Measurements from ENCODE around the gene RBFOX1.

The RBFOX1 gene

DNA sequence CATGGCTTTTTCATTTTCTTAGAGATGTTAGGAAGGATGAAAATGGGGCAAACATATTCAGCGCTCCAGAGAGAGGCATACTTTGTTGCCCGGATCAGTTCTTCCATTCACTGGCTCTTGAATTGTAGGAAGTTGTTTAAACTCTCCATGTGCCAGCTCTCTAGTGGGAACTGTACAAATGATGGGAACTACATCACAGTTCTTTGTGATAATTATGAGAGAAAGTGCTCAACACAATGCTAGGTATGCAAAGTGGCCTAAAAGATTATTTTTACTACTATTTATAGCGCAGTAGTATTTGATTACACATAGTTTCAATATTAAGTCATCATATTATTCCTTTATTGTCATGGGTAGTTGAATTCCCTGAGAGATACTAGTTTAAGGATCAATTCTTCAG lies 268.5 kb downstream of the RBFOX1 start:
- no peak overlapping the region for H3K27ac ChIP-seq (replicated peaks; ENCODE audit: low read length)
- no CpG with 5 or more reads among the region's 3 CpGs for WGBS, 2 donors (ENCODE audit: extremely low coverage in 2 of 2, insufficient read length in 2 of 2, insufficient replicate concordance in 1 of 2)
- no peak overlapping the region for H2BK12ac ChIP-seq (ENCODE audit: low read length)

DNA sequence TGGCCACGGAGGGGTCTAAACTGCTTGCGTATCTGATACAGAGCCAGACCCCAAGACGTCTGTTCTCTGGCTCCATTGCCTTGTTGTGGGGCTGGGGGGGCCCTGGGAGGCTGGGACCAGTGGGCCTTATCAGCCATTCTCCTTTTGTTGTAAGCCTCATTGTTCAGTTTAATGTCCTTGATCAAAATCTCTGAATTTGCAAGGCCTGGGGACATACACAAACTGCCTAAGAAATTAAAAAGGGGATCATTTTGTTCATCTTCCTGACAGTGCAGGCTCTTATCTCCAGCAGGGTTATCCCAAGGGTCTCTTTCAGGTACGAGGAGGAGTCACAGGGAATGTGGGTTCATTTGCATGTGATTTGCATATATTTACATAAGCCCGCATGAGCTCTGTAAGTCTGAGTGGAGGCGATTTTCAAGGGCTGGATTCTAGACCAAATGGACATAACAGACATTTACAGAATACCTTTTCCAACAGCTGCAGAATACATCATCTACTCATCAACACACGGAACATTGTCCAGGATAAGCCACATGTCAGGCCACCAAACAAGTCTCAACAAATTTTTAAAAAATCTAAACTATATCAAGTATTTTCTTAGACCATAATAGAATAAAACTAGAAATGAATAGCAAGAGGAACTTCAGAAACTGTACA lies 269.8 kb downstream of the RBFOX1 start:
- no peaks in the 10 kb centered on the region for H3K9me3 ChIP-seq (replicated peaks in 1 of 2; ENCODE audit: control insufficient read depth in 2 of 2, insufficient read depth in 1 of 2, low read depth in 1 of 2, low read length in 2 of 2)
- no peaks in the 10 kb centered on the region for H3K79me1 ChIP-seq (ENCODE audit: low read depth, low read length)
- H4K8ac ChIP-seq (ENCODE audit: low read depth, low read length) = no peak overlapping the region
- no CpG with 5 or more reads among the region's 7 CpGs for WGBS, 2 donors (ENCODE audit: extremely low coverage in 2 of 2, insufficient read length in 2 of 2, insufficient replicate concordance in 1 of 2)
- H3K18ac ChIP-seq (ENCODE audit: low read length) = no peak overlapping the region
- H2BK5ac ChIP-seq (ENCODE audit: low read length) = no peak overlapping the region
- H3K27me3 ChIP-seq (ENCODE audit: control insufficient read depth in 3 of 3, insufficient read depth in 3 of 3, low read depth in 1 of 3, low read length in 3 of 3) = no peaks in the 10 kb centered on the region
- no peak overlapping the region for H4K91ac ChIP-seq (ENCODE audit: low read depth, low read length, poor library complexity)
- H3K14ac ChIP-seq (ENCODE audit: low read length) = peak overlapping the region; percentile 38
- no peak overlapping the region for H3K4ac ChIP-seq (ENCODE audit: low read length)
- H3K4me2 ChIP-seq (ENCODE audit: insufficient read depth, low read length, poor library complexity, severe bottlenecking) = no peak overlapping the region
- no peak overlapping the region for H3K27ac ChIP-seq (replicated peaks; ENCODE audit: low read length)
- H2AK5ac ChIP-seq (ENCODE audit: low read depth, low read length) = no peak overlapping the region
- no peak overlapping the region for H3K23ac ChIP-seq (ENCODE audit: low read depth, low read length, poor library complexity)
- no peaks in the 10 kb centered on the region for H3K36me3 ChIP-seq (replicated peaks in 1 of 2; ENCODE audit: control insufficient read depth in 2 of 2, insufficient read depth in 2 of 2, low read length in 2 of 2)
- H2BK12ac ChIP-seq (ENCODE audit: low read length) = no peak overlapping the region
- H2AFZ ChIP-seq (ENCODE audit: low read length) = no peak overlapping the region
- H3K4me1 ChIP-seq (ENCODE audit: control insufficient read depth in 2 of 2, insufficient read depth in 1 of 2, low read depth in 1 of 2, low read length in 2 of 2) = no peaks in the 10 kb centered on the region
- H2BK15ac ChIP-seq (ENCODE audit: low read length) = no peak overlapping the region
- H2BK120ac ChIP-seq (ENCODE audit: low read depth, low read length) = no peak overlapping the region
- H3K4me3 ChIP-seq (ENCODE audit: low read length in 2 of 2) = no peak overlapping the region
- no peak overlapping the region for H3K9ac ChIP-seq (ENCODE audit: low read depth, low read length, poor library complexity)
- DNase-seq (ENCODE audit: low spot score) = no peak

More for the DNA sequence above, 268.5 kb downstream of the RBFOX1 start:
- Histone ChIP-seq H2BK5ac (ENCODE audit: low read length) (no peak overlapping the region), H2AK5ac (ENCODE audit: low read depth, low read length) (no peak overlapping the region), H3K18ac (ENCODE audit: low read length) (no peak overlapping the region), H3K4me1 (ENCODE audit: control insufficient read depth in 2 of 2, insufficient read depth in 1 of 2, low read depth in 1 of 2, low read length in 2 of 2) (peaks cover 0 to 1% of the 10 kb centered on the region in 2 donors), H4K8ac (ENCODE audit: low read depth, low read length) (no peak overlapping the region), H3K4ac (ENCODE audit: low read length) (no peak overlapping the region), H4K91ac (ENCODE audit: low read depth, low read length, poor library complexity) (no peak overlapping the region), H2BK15ac (ENCODE audit: low read length) (no peak overlapping the region), H2AFZ (ENCODE audit: low read length) (no peak overlapping the region), H3K23ac (ENCODE audit: low read depth, low read length, poor library complexity) (no peak overlapping the region), H3K4me3 (ENCODE audit: low read length in 2 of 2) (no peak overlapping the region), H3K79me1 (ENCODE audit: low read depth, low read length) (no peaks in the 10 kb centered on the region), H3K9me3 (replicated peaks in 1 of 2; ENCODE audit: control insufficient read depth in 2 of 2, insufficient read depth in 1 of 2, low read depth in 1 of 2, low read length in 2 of 2) (no peaks in the 10 kb centered on the region), H3K9ac (ENCODE audit: low read depth, low read length, poor library complexity) (no peak overlapping the region), H3K36me3 (replicated peaks in 1 of 2; ENCODE audit: control insufficient read depth in 2 of 2, insufficient read depth in 2 of 2, low read length in 2 of 2) (no peaks in the 10 kb centered on the region), H3K14ac (ENCODE audit: low read length) (no peak overlapping the region), H3K27me3 (ENCODE audit: control insufficient read depth in 3 of 3, insufficient read depth in 3 of 3, low read depth in 1 of 3, low read length in 3 of 3) (no peaks in the 10 kb centered on the region), H3K4me2 (ENCODE audit: insufficient read depth, low read length, poor library complexity, severe bottlenecking) (no peak overlapping the region), H2BK120ac (ENCODE audit: low read depth, low read length) (no peak overlapping the region)
- DNase-seq (ENCODE audit: low spot score) = no peak

DNA sequence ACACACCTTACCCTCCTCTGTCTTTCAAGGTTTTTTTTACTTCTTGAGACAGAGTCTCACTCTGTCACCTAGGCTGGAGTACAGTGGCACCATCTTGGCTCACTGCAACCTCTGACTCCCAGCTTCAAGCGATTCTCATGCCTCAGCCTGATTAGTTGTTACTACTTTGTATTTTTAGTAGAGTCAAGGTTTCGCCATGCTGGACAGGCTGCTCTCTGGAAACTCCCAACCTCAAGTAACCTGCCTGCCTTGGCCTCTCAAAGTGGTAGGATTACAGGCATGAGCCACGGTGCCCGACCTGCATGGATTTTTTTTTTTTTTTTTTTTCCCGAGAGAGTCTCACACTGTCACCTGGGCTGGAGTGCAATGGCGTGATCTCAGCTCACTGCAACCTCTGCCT lies 273.2 kb downstream of the RBFOX1 start:
- Histone ChIP-seq H3K23ac (ENCODE audit: low read depth, low read length, poor library complexity) (no peak overlapping the region), H3K79me1 (ENCODE audit: low read depth, low read length) (no peaks in the 10 kb centered on the region), H3K4ac (ENCODE audit: low read length) (no peak overlapping the region), H3K18ac (ENCODE audit: low read length) (no peak overlapping the region), H3K4me1 (ENCODE audit: control insufficient read depth in 2 of 2, insufficient read depth in 1 of 2, low read depth in 1 of 2, low read length in 2 of 2) (no peaks in the 10 kb centered on the region), H3K4me3 (ENCODE audit: low read length in 2 of 2) (no peak overlapping the region), H2BK5ac (ENCODE audit: low read length) (no peak overlapping the region), H2BK12ac (ENCODE audit: low read length) (no peak overlapping the region), H2BK15ac (ENCODE audit: low read length) (no peak overlapping the region), H2AK5ac (ENCODE audit: low read depth, low read length) (no peak overlapping the region), H3K9ac (ENCODE audit: low read depth, low read length, poor library complexity) (no peak overlapping the region), H2BK120ac (ENCODE audit: low read depth, low read length) (no peak overlapping the region), H3K14ac (ENCODE audit: low read length) (no peak overlapping the region), H4K8ac (ENCODE audit: low read depth, low read length) (no peak overlapping the region), H4K91ac (ENCODE audit: low read depth, low read length, poor library complexity) (no peak overlapping the region), H3K27me3 (ENCODE audit: control insufficient read depth in 3 of 3, insufficient read depth in 3 of 3, low read depth in 1 of 3, low read length in 3 of 3) (no peaks in the 10 kb centered on the region), H2AFZ (ENCODE audit: low read length) (no peak overlapping the region), H3K9me3 (replicated peaks in 1 of 2; ENCODE audit: control insufficient read depth in 2 of 2, insufficient read depth in 1 of 2, low read depth in 1 of 2, low read length in 2 of 2) (no peaks in the 10 kb centered on the region), H3K4me2 (ENCODE audit: insufficient read depth, low read length, poor library complexity, severe bottlenecking) (no peak overlapping the region), H3K36me3 (replicated peaks in 1 of 2; ENCODE audit: control insufficient read depth in 2 of 2, insufficient read depth in 2 of 2, low read length in 2 of 2) (no peaks in the 10 kb centered on the region), H3K27ac (replicated peaks; ENCODE audit: low read length) (no peak overlapping the region)
- DNase-seq (ENCODE audit: low spot score) = no peak
- WGBS, 2 donors (ENCODE audit: extremely low coverage in 2 of 2, insufficient read length in 2 of 2, insufficient replicate concordance in 1 of 2) = no CpG with 5 or more reads among the region's 6 CpGs

DNA sequence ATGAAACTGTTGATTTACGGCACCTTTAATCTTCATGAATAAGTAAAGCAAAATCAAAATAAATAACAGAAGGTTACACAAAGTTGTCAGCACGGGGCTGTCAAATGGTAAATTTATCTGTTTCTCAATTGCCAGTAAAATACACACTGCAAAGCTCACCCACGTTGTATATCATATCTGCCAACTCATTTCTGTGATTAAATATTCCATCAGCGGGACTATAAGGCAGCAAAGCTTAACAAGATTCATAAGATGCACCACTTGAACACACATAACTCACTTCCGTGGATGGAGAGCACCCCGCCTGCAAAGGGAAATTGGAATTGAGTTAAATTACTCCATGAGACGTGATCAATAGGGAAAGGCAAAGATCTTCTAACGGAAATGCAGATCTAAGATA lies 280.0 kb downstream of the RBFOX1 start:
- DNase-seq (ENCODE audit: low spot score) = no peak
- H2AFZ ChIP-seq (ENCODE audit: low read length) = no peak overlapping the region
- no peaks in the 10 kb centered on the region for H3K36me3 ChIP-seq (replicated peaks in 1 of 2; ENCODE audit: control insufficient read depth in 2 of 2, insufficient read depth in 2 of 2, low read length in 2 of 2)
- no peak overlapping the region for H2BK15ac ChIP-seq (ENCODE audit: low read length)
- no peak overlapping the region for H3K9ac ChIP-seq (ENCODE audit: low read depth, low read length, poor library complexity)
- H2BK12ac ChIP-seq (ENCODE audit: low read length) = no peak overlapping the region
- H3K27ac ChIP-seq (replicated peaks; ENCODE audit: low read length) = no peak overlapping the region
- no peak overlapping the region for H3K14ac ChIP-seq (ENCODE audit: low read length)
- H2AK5ac ChIP-seq (ENCODE audit: low read depth, low read length) = no peak overlapping the region
- no peak overlapping the region for H2BK120ac ChIP-seq (ENCODE audit: low read depth, low read length)
- no peaks in the 10 kb centered on the region for H3K9me3 ChIP-seq (replicated peaks in 1 of 2; ENCODE audit: control insufficient read depth in 2 of 2, insufficient read depth in 1 of 2, low read depth in 1 of 2, low read length in 2 of 2)
- H3K4me2 ChIP-seq (ENCODE audit: insufficient read depth, low read length, poor library complexity, severe bottlenecking) = no peak overlapping the region
- H3K79me1 ChIP-seq (ENCODE audit: low read depth, low read length) = no peaks in the 10 kb centered on the region
- no peak overlapping the region for H3K4me3 ChIP-seq (ENCODE audit: low read length in 2 of 2)
- H4K91ac ChIP-seq (ENCODE audit: low read depth, low read length, poor library complexity) = no peak overlapping the region
- no CpG with 5 or more reads among the region's 8 CpGs for WGBS, 2 donors (ENCODE audit: extremely low coverage in 2 of 2, insufficient read length in 2 of 2, insufficient replicate concordance in 1 of 2)
- no peak overlapping the region for H3K23ac ChIP-seq (ENCODE audit: low read depth, low read length, poor library complexity)
- H3K4ac ChIP-seq (ENCODE audit: low read length) = no peak overlapping the region
- no peak overlapping the region for H4K8ac ChIP-seq (ENCODE audit: low read depth, low read length)
- no peak overlapping the region for H2BK5ac ChIP-seq (ENCODE audit: low read length)
- no peaks in the 10 kb centered on the region for H3K27me3 ChIP-seq (ENCODE audit: control insufficient read depth in 3 of 3, insufficient read depth in 3 of 3, low read depth in 1 of 3, low read length in 3 of 3)
- H3K4me1 ChIP-seq (ENCODE audit: control insufficient read depth in 2 of 2, insufficient read depth in 1 of 2, low read depth in 1 of 2, low read length in 2 of 2) = no peaks in the 10 kb centered on the region
- H3K18ac ChIP-seq (ENCODE audit: low read length) = no peak overlapping the region
